GM19238 (cell line): Measurements from ENCODE around the gene CEP112.

ENCODE experiments used
- DNase-seq: peaks from one replicate; pipeline ENCODE4 v3.0.0; 2011; ENCODE audit warnings: low spot score; ENCODE audit not compliant: insufficient read length

CEP112 gene

GRCh38 chr17:65994679-65995078, 197.3 kb downstream of the CEP112 start:
- DNase-seq = no peak

- DNase-seq = no peak
Measured at GRCh38 chr17:65994114-65994513, 197.8 kb downstream of the CEP112 start.

GRCh38 chr17:65990593-65990992, 201.3 kb downstream of the CEP112 start:
- DNase-seq = no peak

- no peak for DNase-seq
Measured at GRCh38 chr17:65988451-65988850, 203.5 kb downstream of the CEP112 start.

GRCh38 chr17:65987988-65988387, 203.9 kb downstream of the CEP112 start:
- no peak for DNase-seq

GRCh38 chr17:65985571-65985970, 206.4 kb downstream of the CEP112 start:
- DNase-seq = no peak

GRCh38 chr17:65984299-65984698, 207.6 kb downstream of the CEP112 start:
- no peak for DNase-seq

GRCh38 chr17:65978871-65979270, 213.1 kb downstream of the CEP112 start:
- DNase-seq = no peak

- no peak for DNase-seq
Measured at GRCh38 chr17:65977041-65977440, 214.9 kb downstream of the CEP112 start.

- DNase-seq = no peak
Measured at GRCh38 chr17:65975878-65976277, 216.1 kb downstream of the CEP112 start.

- no peak for DNase-seq
Measured at GRCh38 chr17:65973237-65973636, 218.7 kb downstream of the CEP112 start.

GRCh38 chr17:65967372-65967771, 224.6 kb downstream of the CEP112 start:
- no peak for DNase-seq

GRCh38 chr17:65966072-65966695, 225.7 kb downstream of the CEP112 start:
- DNase-seq = no peak

- no peak for DNase-seq
Measured at GRCh38 chr17:65963179-65963578, 228.8 kb downstream of the CEP112 start.

- no peak for DNase-seq
Measured at GRCh38 chr17:65959630-65960029, 232.3 kb downstream of the CEP112 start.

- no peak for DNase-seq
Measured at GRCh38 chr17:65956814-65957213, 235.1 kb downstream of the CEP112 start.

- DNase-seq = no peak
Measured at GRCh38 chr17:65954148-65954449, 237.8 kb downstream of the CEP112 start.

GRCh38 chr17:65953316-65954147, 238.4 kb downstream of the CEP112 start:
- DNase-seq = no peak

GRCh38 chr17:65952586-65952985, 239.3 kb downstream of the CEP112 start:
- no peak for DNase-seq

- no peak for DNase-seq
Measured at GRCh38 chr17:65952015-65952414, 239.9 kb downstream of the CEP112 start.

- DNase-seq = no peak
Measured at GRCh38 chr17:65947831-65948230, 244.1 kb downstream of the CEP112 start.

GRCh38 chr17:65942592-65942991, 249.3 kb downstream of the CEP112 start:
- DNase-seq = no peak

- no peak for DNase-seq
Measured at GRCh38 chr17:65941356-65941899, 250.5 kb downstream of the CEP112 start.
